SKM-1 (cell line): ENCODE results near the gene FOS.
A peak's percentile ranks its signal among the peaks of the same experiment; 100 is the strongest.

Source experiments
- DNase-seq: peaks from one replicate; lab custom pipeline; 2025; ENCODE audit not compliant: unreplicated experiment; lab: John Stamatoyannopoulos, UW

Gene FOS

DNA sequence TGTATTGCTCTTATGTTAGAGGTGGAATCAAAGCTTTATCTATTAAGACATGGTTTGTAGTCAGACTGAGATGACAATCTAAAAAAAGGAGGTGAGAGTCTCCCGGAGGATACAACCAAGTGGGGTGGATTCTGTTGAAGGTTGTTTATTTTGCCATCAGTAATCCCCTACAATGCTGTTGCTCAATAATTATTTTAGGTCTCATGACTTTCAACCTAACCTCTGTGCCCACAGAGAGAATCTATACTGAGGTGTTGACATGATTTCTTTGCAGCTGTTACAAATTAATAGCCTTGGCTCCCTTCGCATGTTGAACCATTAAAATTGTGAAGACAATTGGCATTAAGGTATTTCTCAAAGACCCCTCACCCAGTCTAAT is 28.7 kb upstream of the FOS start:
- no peak for DNase-seq

DNA sequence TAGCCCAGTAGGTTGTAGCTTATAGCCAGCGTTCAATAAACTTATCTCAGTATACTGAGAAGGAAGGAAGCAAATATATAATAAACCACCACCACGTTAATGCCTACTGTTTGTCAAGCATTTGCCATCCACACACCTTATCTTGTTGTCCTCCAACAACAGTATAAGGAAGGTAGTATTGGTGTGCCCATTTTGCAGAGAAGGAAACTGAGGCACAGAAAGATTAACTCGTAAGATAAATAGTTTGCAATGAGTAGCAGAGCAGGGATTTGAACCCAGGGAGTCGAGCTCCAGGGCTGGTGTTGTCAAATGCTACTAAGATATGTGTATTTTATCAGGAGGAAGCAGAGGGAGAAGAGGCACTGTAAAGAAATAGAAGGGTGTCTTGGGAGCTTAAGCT is 27.8 kb upstream of the FOS start:
- DNase-seq = no peak

DNA sequence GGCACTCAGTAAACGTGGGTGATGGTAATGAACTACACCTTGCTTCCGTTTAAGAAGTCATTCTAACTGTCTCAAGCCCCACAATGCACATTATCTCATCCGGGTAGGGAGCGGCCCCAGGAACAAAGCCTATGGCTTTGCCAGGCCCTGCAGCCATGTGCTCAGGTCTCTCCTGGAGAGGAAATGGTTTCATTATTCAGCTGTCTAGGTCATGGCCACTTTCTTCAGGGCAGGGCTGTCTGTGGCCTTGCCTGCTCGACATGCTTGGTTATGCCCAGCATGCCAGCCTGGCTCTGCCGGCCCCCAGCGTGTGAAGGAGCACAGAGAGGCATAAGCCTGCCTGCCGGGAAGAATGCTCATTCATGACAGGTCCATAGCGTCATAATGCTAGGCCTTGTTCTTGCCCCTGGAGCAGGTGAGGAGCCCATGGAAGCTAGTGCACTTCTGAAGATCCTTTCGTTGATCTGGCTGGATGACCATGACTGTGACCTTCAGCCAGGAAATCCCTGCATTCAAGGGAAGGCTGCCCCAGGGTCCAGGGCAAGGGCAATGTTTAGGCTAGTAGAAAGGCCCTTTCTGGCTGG is 26.3 kb upstream of the FOS start:
- DNase-seq = no peak

DNA sequence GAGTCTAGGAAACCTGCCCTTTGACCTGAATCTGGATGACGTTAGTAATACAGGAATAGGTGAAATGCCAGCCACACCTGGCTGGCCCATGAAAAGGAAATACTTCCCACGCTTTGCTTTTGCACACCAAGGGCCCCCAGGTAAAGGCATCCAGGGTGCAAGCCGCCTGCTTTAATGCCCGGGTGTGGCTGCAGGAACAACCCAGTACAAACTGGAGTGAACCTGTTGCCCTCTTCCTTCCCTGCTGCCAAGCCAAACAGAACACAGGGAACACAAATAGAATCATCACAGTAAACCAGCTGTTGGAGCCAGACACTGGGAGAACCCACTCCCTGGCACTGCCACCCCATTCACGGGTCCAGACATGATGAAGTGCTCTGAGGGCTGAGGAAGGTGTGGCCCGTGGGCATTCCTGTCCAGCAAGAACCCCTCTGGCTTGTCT is 24.2 kb upstream of the FOS start:
- no peak for DNase-seq

- DNase-seq = no peak
Measured at GRCh38 chr14:75254901-75255584, 23.6 kb upstream of the FOS start.

GRCh38 chr14:75258079-75258802 is 20.4 kb upstream of the FOS start:
- no peak for DNase-seq

- DNase-seq = peak; percentile 73
Measured at GRCh38 chr14:75258803-75259509, 19.7 kb upstream of the FOS start.

GRCh38 chr14:75259510-75259855 is 19.1 kb upstream of the FOS start:
- no peak for DNase-seq

GRCh38 chr14:75260025-75260763 is 18.4 kb upstream of the FOS start:
- DNase-seq = no peak

DNA sequence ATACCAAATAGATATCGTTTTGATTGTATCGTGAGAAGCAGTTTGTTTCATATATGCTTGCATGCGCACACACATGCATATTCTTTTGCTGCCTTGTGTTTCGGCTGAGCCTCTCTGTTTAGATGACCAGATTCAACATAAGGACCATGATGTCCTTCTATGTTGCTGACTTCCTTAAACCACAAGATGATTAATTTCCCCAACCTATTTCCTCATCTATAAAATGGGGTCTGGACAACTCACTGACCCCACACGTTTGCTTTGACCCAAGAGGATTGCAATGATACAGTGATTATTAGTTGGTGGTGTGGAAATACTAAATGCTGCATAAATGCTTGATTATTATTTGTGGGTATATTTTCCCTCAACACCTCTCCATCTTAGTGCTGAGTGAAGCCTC is 16.8 kb upstream of the FOS start:
- DNase-seq = no peak

GRCh38 chr14:75262641-75263040 is 16.0 kb upstream of the FOS start:
- no peak for DNase-seq

GRCh38 chr14:75264036-75264435 is 14.6 kb upstream of the FOS start:
- no peak for DNase-seq

GRCh38 chr14:75267141-75267721 is 11.4 kb upstream of the FOS start:
- DNase-seq = no peak

DNA sequence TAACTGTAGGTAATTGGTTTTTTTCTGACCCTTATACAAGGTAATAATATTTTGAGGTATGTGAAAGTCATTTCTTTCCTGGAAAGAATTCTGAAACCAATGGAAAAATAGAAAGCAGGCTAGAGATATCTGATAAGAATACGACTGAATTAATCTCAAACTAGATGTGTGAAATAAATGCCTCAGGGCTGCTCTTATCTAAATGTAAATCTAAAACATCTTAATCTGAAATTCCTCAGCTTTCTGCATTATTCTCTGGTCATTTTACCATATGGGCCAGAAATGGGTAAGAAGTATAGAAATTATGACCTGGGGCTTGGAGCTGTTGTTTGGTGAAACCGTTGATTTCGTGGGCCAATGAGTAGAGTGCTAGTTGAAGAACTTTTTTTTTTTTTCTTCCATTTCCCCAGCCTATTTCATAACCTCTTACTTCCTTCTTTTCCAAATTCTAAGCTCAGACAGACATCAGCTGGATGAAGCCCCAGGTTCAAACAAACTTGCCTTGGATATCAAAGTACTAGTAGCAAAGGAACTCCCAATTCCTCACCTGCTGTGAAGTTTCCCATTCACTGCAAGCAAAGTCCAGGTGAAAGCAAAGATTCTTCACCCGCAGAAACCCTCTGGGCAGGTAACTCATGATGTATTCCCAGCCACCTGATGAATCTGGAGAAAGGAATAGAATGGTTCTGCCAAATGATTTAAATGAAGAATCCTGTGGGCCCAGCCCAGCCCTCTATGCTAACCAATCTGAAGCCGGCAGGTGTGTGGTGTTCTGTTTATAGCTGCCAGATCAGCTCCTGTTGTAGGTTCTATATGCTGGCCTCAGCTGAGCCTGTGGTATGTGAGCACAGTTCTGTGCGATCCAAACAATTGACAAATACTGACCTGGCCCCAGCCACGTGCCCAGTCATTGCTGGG is 9.7 kb upstream of the FOS start:
- peak; percentile 31 for DNase-seq

GRCh38 chr14:75271514-75271913 is 7.1 kb upstream of the FOS start:
- no peak for DNase-seq

GRCh38 chr14:75273272-75274049 is 5.2 kb upstream of the FOS start:
- DNase-seq = no peak

DNA sequence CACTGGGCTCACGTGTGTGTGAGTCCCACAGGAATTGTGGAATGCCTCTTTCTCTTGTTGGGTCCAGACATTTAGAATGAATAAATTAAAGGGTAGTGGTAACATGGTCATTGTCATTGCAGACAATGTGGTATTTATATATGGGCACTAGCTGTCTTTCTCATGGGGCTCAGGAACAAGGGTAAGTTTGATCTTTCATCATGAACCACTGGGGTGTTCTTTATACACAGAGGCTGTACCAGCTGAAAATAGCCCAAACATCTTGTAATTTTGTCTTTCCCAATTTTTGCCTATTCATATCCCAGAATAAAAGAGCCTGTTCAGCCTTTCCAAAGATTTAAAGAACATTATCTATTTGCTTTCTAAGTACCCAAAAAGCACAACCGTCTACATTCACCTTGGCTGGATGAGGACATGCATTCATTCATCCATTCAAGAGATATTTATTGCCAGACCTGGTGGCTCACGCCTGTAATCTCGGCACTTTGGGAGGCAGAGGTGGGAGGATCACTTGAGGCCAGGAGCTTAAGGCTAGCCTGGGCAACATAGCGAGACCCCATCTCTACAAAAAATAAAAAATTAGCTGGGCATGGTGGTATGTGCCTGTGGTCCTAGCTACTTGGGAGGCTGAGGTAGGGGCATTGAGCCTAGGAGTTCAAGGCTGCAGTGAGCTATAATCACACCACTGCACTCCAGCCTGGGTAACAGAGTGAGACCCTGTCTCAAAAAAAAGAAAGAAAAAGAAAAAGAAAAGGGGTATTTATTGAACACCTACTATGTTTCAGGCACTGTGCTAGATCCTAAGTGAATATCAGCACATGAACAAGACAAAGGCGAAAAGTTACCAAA is 4.4 kb upstream of the FOS start:
- DNase-seq = no peak

DNA sequence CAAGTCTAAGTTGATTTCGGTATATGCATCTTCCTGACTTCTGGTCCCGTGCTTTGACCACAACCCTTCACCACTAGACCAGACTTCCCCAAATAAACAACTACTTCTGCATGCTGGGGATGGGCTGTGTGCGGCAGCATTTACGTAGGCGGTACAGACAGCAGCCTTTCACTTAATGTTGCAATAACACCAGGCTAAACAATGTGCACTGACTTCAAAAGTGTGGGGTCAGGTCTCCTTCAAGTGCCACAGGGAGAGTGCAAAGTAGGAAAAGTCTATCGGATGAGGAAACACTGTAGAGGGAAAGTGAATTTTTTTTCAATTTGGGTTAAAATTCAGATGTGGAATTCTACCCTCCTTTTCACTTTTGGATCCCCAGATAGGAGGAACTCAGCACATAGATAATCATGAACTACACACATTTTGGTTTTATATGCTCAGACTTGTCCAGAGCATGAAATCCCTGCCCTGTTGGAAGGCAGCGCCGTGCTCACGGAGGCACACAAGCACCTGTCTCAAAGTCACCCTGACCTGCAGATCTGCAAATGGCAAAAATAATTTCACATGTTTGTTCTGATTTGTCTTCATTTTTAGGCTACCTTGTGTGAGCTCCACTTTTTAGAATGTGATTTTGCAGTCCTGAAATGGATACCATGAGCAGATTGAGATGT is 3.6 kb upstream of the FOS start:
- DNase-seq = peak; percentile 74
